Activated CD8-positive, alpha-beta memory T cell treated with anti-CD3 and anti-CD28 coated beads, Interleukin-2, amount 50 U/mL, for 4 hours (primary cell): Measurements from ENCODE around the gene VWF.

Source experiments
- DNase-seq: peaks from one replicate; pipeline ENCODE4 v3.0.0-alpha.2; 2020

VWF gene

DNA sequence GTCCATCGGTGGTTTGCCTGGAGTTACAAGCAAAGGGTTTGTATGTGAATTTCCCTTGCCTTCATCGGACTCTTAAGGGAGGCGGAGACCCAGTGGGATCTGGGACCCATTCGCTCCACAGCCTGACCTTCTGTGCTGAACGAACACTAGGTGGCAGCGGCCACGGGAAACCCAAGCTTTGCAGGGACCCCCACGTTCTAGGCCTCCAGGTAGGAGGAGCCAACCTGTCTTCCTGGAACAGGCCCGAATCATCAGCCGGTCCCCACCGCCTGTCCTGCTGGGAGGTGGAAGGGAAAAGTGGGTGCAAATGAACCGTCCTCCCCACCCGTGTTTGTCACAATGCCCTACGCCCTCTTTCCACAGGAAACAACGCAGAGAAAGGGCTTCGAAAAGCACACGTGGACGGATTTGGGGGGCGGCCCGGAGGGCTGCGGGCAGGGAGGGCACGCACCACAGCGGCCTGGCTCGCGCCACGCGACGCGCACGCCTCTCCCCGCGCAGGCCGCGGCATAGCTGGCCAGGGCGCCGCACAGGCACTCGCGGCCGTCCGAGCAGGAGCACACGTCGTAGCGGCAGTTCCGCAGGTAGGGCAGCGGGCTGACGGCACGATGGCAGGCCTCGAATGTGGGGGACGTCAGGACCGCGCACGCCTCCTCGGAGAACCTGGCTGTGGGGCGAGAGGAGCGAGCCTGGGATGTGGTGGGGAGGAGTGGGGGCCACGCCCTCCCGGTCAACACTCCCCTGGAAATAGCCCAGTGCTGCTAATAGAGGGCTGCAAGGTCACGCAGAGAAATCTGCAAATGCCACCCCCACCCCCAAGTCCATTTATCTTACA is 67.8 kb downstream of the VWF start:
- peak; percentile 60 for DNase-seq

DNA sequence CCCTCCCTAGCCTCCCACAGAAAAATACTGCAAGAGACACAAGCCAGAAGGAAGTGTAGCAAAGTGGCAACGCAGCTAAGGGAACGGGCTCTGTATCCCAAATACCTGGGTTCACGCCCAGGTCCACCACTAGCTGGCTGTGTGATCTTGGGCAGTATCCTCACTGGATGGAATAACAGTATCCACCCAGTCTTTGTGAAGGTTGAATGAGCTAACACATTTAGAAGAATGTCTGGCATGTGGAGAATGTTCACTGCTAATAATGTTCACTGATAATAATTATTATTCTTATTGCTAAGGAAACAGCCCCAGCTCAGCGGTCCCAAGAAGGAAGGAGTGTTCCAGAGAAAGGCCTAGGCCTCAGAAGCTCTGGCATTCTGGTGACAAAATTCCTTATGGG is 70.9 kb downstream of the VWF start:
- no peak for DNase-seq

DNA sequence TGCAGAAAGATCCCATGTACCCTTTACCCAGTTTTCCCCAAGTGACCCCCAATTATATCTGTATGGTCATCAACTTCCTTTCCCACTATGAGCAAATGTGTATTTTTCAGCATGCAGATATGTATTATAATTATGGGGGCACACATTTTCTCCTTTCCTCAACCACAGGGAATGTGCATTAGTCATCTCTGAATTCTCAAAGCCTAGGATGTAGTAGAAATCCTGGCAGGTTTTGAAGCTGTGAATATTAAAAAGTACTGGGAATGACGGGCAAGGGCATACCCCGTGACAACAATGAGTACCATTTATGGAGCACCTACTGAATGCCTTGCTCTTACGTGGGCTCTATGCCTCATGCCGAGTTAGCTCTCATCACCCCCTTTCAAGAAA is 71.5 kb downstream of the VWF start:
- no peak for DNase-seq

DNA sequence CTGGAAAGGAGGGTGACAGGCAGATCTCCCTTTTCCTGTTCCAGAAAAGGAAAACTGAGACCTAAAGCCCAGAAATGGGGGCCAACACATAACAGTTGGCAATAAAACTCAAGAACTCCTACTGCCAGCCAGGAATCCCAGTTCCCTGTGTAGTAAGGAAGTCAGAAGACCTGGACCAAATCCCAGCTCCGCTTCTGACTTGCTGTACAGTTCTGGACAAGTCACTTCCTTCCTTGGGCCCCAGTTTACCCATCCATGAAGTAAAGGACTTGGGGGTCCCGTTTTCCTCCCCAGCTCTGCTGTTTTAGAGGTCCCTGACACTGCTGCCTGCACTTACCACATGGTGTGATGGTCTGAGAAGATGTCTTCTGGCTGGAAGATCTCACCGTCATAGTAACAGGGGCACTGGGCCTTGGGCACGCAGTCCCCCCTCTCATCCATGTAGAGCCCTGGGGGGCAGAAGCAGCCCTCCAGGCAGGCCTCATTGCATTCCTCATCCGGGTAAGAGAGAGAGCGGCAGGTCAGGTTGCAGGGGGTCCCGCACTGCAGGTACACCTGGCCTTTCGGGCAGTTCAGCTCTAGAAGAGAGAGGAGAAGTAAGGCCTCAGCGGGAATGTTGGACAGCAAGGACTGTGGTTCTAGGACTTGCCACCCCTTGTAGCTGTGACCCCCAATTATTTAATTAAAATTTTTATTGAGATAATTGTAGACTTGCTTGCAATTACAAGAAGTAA is 72.1 kb downstream of the VWF start:
- no peak for DNase-seq

DNA sequence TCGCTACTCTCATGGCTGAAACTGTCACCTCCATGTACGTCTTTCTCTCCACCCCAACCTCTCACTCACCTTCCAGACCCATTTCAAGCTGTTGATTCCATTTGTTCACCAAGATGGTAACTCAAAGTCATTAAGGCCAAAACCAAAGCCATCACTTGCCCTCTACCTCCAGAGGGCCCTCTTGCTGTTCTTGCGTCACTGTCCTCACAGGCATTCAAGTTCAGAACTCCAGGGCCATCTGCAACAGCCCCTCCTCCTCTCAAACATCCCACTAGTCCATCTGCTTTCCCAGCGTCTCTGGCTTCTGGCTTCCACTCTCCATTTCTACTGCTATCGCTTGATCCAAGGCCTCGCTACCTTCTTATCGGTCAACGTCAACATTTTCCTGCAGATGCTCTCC is 74.5 kb downstream of the VWF start:
- DNase-seq = no peak

DNA sequence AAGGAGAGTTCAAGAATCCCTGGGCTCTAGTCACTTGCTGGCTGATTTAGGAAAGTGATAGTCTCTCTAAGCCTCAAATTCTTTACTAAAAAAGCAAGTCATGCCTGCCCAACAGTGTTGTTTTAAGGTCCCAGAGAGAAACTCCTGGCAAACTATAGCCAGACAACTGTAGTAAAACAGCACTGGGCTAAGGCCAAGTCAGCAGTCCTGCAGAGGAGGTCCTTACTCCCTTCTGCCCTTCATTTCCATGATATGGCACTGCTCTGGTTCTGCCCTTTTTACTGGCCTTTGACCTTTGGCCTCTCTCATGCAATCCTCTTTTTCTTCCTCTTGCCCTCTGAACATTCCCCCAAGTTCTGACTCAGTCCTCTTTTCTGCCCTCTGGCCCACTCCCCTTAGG is 74.9 kb downstream of the VWF start:
- no peak for DNase-seq

DNA sequence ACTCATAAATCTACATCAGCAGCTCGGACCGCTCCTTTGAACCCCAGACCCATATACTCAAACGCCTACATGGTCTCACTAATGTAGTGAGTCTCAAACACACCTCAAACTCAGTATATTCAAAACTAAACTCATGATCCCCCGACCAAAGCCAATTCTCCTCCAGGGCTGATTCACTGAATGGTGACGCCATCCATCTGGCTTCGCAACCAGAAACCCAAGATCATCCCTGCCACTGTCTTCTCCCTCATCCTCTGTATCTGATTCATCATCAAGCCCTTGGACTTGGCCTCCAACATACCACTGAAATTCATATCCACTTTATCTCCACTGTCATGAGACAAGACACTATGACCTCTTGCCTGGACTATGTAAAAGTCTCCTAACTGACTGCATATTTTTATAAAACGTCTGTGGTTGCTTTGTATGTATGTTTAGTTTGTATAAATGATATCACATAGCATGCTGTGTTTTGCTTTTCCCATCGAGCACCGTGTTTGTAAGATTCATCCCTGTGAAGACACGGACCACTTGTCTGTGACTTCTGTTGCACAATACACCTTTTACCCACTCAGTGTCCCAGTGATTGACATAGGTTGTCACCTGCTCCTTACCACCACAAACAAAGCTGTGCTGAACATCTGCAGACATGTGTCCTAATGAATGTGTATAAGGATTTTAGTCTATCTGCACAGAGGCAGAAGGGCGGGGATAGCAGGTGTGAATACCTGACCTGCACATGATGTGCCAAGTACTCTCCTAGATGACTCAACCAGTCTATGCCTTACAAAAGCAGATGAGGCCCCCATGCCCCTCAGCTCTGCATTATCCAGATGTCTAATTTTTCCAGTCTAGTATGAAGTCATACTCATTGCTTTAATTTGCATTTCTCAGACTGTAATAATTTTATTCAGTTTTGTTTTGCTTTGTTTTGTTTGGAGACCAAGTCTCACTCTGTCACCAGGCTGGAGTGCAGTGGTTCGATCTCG is 76.9 kb downstream of the VWF start:
- DNase-seq = no peak

DNA sequence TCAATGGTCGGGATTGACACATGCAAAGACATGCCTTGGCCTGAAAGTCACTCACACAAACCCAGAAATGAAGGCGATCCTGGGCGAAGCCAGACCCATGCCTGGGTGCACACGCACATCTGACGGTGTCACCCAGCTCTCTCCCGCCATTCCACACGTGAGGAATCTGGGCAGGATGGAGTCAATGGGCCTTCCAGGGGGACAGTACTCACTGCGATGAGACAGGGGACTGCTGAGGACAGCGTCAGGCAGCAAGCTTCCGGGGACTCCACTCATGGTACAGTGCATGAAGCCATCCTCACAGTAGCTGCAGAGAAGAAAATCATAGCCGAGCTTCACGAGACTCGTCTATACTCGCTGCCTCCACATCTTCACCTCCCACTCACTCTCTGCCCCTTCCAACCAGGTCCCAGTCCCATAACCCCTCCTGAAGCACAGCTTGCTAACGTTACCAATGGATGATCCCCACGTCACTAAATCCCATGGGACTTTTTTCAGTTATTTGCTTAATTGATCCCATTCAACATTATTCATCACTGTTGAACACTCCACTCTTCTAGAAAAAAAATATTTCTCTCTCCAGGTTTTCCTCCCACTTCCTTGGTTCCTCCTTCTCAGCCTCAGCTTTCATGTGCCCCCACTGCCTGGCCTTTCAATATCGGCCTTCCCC is 77.8 kb downstream of the VWF start:
- no peak for DNase-seq

DNA sequence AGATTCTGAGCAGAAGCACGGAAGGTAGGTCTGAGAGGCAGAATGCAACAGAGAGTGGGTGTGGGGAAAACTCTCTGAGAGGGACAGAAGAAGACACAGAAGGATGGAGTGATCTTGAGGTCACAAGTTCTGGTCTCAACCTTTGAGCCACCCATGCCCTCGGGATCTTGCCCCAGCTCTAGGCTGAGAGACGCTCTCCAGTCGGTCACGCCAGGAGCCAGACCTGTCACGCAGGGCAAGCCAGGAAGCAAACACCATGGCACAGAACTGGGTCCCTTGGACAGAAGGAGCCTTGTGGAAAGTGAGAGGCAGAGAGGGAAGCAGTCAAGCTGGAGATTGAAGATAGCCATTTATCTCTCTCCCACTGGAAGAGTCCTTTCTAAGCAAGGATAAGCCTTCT is 79.0 kb downstream of the VWF start:
- no peak for DNase-seq

DNA sequence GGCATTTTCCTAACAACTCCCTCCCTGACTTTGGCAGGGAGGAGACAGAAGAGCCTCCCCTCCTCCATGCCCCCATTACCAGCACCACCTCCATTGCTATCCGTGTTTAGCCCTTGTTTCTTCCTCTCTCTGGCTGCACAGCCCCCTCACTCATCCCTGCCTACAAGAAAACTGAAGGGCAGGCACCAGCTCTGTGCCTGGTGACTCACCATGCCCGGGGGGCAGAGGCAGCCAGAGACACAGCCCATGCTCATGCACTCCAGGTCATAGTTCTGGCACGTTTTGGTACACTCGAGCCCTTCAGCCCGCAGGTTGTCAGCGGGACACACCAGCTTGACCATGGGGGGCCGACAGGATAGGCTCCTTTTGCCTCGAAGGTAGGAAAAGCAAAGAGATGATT is 80.4 kb downstream of the VWF start:
- DNase-seq = no peak

DNA sequence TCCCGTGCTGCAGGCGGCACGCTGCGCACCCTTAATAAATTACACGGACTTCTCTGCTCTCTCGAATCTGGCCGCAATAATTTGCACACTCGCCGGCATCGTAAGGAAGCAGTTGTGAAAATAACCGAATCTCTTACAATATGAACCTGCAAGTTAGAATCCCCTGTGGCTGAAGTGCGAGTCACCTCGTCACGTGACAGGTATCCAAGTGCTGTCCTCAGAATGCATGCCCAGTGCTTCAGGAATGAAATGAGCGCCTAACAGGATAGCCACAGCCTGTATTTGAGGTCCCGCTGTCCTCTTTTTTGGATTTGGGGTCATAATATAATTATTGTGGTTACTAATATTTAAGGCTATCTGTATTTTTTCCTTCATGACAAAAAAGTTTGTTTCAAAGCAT is 82.0 kb downstream of the VWF start:
- DNase-seq = no peak

DNA sequence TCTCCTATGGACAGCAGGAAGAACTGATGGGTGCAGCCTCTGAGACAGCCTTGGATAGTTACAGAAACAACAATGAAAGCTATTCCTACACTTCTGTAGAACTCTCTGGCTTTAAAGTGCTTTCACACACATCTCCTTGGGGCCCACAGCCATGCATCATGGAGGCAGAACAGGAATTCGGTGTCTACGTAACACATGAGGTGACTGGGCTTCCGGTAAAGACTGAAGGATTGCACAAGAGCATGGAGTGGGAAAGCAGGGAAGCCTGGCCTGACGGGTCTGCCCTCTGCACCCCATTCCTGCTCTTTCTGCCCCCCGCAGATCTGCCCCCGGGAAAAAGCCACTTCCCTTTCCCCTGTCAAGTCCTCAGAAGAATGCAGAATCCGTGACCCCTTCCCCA is 82.6 kb downstream of the VWF start:
- DNase-seq = no peak

DNA sequence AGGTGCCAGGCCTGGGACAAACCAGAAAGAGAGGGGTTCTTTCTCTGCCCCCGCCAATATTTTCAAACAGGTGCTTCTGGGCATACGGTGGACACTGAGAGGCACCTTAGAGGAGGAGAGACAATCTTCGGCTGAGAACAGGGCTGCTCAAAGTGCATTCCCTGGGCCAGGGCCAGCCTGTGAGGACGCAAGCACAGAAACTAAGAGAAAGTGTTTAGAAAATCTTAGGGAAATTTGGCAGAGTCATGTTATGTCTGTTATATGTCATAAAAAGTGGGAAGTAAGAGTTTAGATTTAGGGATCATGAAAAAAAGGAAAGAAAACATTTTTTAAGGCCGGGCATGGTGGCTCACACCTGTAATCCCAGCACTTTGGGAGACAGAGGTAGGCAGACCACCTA is 83.7 kb downstream of the VWF start:
- DNase-seq = no peak

DNA sequence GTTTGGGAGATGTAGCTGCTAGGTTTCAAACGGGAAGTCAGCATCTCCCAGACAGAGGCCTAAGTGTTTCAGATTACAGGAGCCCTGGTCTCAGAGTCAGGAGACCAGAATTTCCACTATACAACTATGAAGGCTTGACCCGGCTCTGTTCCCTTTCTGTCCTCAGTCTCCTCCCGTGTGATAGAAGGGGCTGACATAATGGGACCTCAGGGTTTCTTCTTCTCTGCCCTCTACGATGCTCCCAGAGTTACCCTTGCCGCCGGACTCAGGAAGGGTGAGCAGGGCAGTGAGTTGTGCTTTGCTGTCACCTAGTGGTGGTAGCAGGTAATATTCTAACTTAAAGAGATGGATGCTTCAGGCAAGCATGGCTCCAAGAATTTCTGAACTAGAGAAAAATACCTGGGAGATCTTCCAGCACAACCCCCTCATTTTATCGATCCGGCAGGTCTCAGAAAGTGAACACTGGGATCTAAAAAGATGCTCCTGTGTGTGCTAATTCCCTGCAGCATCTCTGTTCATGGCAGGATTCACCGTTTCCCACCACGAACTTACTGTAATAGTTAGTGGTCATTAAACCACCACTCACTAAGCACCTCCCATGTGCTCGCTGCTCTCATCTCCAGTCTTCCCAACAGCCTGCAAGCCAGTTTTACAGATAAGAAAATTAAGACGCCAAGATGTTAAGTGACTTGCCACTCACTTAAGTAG is 84.4 kb downstream of the VWF start:
- DNase-seq = peak; percentile 38

DNA sequence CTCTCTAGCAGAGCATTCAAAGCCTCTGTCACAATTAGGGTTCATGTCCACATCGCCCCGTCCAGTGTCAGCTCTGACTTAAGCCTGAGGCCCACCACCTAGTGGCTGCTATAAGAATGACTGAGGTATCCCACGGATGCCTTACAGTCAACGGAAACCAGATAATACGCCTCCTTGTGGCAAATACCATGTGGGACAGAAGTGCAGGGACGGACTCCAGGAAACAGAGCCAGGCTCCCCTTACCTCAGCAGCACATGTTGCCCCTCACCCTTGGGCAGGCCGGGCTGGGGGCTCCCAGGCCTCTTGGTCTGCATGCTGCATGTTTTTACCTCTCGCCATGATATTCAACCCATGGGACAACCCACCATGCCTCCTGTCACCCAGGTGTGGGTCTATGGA is 86.3 kb downstream of the VWF start:
- DNase-seq = no peak

DNA sequence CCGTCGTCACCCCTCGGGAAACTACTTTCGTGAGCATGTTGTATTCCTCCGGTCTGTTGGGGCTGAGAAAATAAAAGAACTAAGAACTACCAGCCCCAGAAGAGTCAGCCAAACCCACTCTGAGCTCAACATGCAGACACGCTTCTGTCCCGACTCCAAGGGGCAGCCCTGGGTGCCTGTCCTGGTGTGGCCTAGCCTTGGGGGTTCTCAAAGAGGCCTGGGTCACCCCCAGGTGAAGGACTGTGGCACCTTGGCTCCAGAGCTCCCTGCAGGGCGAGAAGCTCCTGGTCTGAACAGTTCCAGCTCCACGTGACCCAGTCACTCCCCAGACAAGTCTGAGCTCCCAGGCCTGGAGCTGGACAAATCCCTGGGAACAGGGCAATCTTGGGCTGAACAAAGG is 87.0 kb downstream of the VWF start:
- no peak for DNase-seq

DNA sequence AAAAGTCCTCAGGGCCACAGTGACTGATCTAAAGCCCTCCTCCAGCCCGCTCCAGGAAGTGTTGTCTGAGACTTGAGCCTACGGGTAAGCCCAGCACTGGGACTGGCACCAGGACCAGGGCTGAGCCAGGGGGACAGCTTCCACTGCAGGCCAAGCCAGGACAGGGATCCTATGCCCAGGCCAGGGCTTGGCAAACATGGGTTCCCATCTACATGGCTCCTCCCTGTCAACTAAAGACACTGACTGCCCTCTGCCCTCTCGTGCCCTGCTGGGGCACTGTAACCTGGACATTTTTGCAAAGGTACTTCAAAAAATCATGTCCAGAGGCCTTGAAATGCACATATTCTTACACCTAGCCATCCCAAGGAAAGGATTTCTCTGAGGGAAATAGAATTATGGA is 88.0 kb downstream of the VWF start:
- no peak for DNase-seq

DNA sequence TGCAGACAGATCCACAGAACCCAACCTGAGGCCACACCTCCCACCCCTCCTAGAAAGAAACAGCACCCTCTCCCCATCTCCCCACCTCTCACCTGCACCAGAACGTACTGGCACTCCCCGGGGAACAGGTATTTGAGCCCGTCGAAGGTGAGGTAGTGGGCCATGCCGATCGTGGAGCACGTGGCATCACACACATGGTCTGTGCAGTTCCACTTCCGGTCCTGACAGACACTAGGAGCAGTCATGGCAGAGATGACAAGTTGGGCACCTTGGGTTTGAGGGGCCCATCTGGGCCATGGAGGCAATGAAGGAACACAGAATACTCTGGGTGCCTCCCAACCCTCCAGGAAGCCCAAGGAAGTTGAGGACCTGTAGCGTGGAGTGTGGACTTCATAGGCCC is 89.9 kb downstream of the VWF start:
- DNase-seq = no peak

DNA sequence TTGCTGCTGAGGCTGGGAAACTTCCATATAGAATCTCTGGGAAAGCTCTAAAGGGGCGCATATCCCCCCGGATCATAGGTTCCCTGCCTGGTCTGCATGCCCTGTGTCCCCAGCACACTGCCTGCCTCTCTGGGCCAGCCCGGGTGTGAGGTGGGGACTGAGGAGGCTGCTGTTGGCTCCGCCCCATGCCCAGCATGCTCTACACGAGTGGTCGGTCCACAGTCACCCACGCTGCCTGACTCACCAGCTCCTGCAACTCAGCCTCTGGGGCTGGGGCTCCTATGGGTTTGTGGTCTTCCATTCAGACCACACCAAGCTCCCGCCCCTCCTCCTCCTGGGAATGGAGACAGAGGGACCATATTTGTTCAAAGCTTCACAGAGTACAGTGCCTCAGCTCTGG is 90.9 kb downstream of the VWF start:
- DNase-seq = no peak

DNA sequence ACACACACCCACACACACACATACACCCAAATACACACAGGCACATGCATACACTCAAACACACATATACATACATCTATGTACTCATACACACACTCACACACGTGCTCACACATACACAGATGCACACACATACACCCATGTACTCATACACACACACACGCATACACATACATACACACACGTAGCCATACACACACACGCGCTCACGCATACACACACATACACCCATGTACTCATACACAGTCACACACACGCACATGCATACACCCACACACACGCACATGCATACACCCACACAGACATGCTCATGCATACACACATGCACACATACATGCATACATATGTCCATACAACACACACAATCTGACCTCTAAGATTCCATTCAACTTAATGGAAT is 91.7 kb downstream of the VWF start:
- DNase-seq = no peak

DNA sequence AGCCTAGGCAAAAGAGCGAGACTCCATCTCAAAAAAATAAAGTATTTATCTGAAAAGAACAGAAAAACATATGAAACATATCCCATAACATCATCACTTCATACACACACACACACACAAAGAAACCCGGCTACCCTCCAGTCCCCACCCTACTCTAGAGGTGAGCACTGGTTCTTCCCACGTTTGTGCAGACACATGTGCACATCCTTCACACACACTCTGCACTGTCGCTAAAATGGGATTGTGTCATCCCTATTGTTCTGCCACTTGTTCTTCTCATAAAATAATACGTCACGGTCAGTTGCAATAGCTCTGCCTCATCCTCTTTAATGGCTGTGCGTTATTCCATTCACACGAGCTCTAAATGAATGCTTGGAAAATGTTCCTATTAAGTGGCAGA is 93.5 kb downstream of the VWF start:
- DNase-seq = no peak

DNA sequence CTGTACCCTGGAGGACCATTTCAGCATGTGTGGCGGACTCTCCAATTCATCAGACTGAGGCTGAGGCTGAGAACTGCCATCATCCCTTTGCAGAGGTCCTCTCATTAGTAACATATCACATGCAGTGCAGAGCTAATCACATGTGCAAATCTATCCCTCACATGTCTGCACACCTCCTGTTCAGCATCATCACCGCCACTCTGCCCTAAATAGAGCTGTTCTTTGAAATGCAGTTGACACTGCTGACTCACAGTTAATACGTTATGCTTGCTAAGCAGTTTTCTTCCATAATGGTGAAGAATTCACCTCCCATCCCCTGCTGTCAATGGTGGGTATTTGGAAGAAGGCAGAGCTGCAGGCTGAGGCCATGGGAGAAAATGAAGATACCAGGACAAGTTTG is 94.4 kb downstream of the VWF start:
- no peak for DNase-seq
